ENCODE measurements around the gene CERK.

Gene CERK

GRCh38 chr22:46754110-46754799 is 16.2 kb upstream of the CERK start:
- H3K4me3 ChIP-seq (ENCODE audit: low read depth, low read length): no peak overlapping the region
- TF ChIP-seq, protein P1, sequence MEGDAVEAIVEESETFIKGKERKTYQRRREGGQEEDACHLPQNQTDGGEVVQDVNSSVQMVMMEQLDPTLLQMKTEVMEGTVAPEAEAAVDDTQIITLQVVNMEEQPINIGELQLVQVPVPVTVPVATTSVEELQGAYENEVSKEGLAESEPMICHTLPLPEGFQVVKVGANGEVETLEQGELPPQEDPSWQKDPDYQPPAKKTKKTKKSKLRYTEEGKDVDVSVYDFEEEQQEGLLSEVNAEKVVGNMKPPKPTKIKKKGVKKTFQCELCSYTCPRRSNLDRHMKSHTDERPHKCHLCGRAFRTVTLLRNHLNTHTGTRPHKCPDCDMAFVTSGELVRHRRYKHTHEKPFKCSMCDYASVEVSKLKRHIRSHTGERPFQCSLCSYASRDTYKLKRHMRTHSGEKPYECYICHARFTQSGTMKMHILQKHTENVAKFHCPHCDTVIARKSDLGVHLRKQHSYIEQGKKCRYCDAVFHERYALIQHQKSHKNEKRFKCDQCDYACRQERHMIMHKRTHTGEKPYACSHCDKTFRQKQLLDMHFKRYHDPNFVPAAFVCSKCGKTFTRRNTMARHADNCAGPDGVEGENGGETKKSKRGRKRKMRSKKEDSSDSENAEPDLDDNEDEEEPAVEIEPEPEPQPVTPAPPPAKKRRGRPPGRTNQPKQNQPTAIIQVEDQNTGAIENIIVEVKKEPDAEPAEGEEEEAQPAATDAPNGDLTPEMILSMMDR (IDR thresholded peaks at IDR 0.05; ENCODE audit: low read depth, low read length): no peak
- peak; percentile 98 for DNase-seq (ENCODE audit: low read depth, low spot score)
- in situ Hi-C loops (cut with HindIII; ENCODE audit: low sequenced_read_pairs): no loop called here

- H3K4me3 ChIP-seq (ENCODE audit: low read depth, low read length): no peak overlapping the region
- TF ChIP-seq, protein P1 (IDR thresholded peaks at IDR 0.05; ENCODE audit: low read depth, low read length): no peak
- in situ Hi-C loops (cut with HindIII; ENCODE audit: low sequenced_read_pairs): no loop called here
- DNase-seq (ENCODE audit: low read depth, low spot score): no peak
Observed at GRCh38 chr22:46753761-46754109, 15.7 kb upstream of the CERK start.

- TF ChIP-seq, protein P1 (IDR thresholded peaks at IDR 0.05; ENCODE audit: low read depth, low read length): no peak
- in situ Hi-C loops (cut with HindIII; ENCODE audit: low sequenced_read_pairs): no loop called here
- no peak overlapping the region for H3K4me3 ChIP-seq (ENCODE audit: low read depth, low read length)
- DNase-seq (ENCODE audit: low read depth, low spot score): no peak
Observed at GRCh38 chr22:46753360-46753759, 15.3 kb upstream of the CERK start.

DNA sequence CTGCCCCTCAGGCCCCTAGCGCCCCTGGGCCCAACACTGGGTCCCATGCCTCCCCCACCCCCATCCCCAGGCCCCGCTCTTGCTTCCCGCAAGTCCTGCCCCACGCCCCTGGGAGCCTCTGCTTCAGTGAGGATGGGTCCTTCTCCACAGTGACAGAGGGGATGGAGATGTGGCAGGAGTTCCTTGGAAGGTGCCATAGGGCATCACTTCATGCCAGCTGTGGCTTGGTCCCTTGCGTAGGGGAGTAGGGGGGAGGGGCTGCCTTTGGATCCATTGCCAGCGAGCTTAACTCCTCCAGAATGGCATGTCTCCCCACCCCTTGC is 14.9 kb upstream of the CERK start:
- TF ChIP-seq, protein P1 (IDR thresholded peaks at IDR 0.05; ENCODE audit: low read depth, low read length): no peak
- H3K4me3 ChIP-seq (ENCODE audit: low read depth, low read length): no peak overlapping the region
- in situ Hi-C loops (cut with HindIII; ENCODE audit: low sequenced_read_pairs): no loop called here
- DNase-seq (ENCODE audit: low read depth, low spot score): no peak

- H3K4me3 ChIP-seq (ENCODE audit: low read depth, low read length): no peak overlapping the region
- no peak for DNase-seq (ENCODE audit: low read depth, low spot score)
- in situ Hi-C loops (cut with HindIII; ENCODE audit: low sequenced_read_pairs): no loop called here
- TF ChIP-seq, protein P1 (IDR thresholded peaks at IDR 0.05; ENCODE audit: low read depth, low read length): no peak
Observed at GRCh38 chr22:46752286-46752987, 14.4 kb upstream of the CERK start.

DNA sequence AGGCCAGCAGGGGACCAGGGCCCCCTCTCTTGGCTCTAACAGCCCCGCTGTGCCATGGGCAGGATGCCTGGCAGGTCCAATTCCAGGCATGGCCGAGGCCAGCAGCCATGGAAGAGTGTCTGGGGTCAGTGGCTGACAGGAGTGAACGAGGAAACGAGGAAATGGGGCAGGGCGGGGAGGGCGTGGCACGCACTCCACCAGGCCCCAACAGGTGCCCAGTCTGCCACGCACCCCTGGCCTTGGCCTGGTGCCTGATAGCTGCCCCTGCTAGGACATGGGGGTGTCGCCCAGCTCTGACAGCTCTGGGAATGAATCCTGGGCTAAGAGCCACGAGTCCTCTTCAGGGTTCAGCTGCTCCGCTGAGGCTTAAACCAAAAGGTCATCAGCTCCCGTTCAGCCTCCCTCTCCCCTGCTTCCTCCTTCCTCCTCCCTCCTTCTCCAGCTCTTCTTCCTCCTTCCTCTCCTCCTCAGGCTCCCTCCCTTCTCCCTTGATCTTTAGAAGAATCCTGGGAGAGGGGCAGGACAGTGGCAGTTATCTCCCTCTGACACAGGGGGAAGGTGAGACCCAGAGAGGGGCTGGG is 12.9 kb upstream of the CERK start:
- in situ Hi-C loops (cut with HindIII; ENCODE audit: low sequenced_read_pairs): no loop called here
- TF ChIP-seq, protein P1 (IDR thresholded peaks at IDR 0.05; ENCODE audit: low read depth, low read length): no peak
- DNase-seq (ENCODE audit: low read depth, low spot score): no peak
- H3K4me3 ChIP-seq (ENCODE audit: low read depth, low read length): no peak overlapping the region
